Forelimb muscle (tissue), 1 donor: ENCODE data around the gene IL1RN. TPM values are rescaled to one million over a fixed set of nuclear protein-coding genes. Genes with fewer than 3 reads are reported as not detected.

Source experiments
- DNase-seq: peaks from one replicate; pipeline ENCODE4 v3.0.0-alpha.2; 2013; ENCODE audit warnings: low read depth
- polyA plus RNA-seq: library from polyadenylated mRNA; unstranded; fragments of 120-200 nt; gene quantifications from one replicate; pipeline ENCODE4 v1.2.1, GENCODE V29; 2013; ENCODE audit not compliant: insufficient read length

Gene IL1RN
- polyA plus RNA-seq, 1 donor, result 0.49 TPM

DNA sequence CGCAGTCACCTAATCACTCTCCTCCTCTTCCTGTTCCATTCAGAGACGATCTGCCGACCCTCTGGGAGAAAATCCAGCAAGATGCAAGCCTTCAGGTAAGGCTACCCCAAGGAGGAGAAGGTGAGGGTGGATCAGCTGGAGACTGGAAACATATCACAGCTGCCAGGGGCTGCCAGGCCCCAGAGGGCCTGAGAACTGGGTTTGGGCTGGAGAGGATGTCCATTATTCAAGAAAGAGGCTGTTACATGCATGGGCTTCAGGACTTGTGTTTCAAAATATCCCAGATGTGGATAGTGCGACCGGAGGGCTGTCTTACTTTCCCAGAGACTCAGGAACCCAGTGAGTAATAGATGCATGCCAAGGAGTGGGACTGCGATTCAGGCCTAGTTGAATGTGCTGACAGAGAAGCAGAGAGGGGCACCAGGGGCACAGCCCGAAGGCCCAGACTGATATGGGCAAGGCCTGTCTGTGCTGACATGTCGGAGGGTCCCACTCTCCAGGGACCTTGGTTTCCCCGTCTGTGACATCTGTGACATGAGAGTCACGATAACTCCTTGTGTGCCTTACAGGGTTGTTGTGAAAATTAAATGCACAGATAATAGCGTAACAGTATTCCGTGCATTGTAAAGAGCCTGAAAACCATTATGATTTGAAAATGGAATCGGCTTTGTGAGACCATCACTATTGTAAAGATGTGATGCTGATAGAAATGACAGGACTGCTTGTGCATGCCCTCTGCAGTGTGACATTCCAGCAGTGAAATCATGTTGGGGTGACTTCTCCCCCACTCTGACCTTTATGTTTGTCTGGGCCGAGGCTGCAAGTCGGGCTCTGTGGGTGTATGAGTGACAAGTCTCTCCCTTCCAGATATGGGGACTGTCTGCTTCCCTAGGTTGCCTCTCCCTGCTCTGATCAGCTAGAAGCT lies 510 bp downstream of the IL1RN start:
- no peak for DNase-seq

- DNase-seq, result no peak
Measured at GRCh38 chr2:113129519-113130078, 2.2 kb downstream of the IL1RN start.

DNA sequence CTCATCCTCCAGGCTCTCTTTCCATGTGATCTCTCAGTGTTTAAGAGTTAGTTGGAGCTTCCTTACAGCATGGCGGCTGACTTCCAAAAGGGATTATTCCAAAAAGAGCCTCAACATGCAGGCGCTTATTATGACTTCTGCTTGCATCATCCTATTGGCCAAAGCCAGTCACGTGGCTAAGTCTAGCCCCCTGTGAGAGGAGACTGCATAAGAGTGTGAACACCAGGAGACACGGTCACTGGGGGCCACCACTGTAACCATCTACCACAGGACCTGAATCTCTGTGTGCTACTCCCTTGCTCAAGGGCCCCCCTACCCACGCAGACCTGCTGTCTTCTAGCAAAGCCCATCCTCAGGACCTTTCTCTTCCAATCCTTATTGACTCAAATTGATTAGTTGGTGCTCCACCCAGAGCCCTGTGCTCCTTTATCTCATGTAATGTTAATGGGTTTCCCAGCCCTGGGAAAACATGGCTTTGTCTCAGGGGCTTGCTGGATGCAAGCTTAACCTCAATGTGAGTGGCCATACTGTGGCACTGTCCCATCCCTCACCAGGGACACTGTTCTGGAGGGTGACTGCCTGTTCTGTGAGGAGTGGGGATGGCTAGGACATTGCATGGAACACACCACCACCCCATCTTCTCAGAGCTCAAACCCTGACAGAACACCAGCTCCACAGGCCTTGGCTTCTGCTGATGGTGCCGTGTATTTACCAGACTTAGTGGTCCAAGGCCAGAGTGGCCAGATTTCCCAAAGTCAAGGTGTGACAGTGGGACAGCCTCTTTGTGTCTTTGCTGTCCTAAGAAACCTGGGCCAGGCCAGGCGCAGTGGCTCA lies 4.2 kb downstream of the IL1RN start:
- DNase-seq, result no peak

DNA sequence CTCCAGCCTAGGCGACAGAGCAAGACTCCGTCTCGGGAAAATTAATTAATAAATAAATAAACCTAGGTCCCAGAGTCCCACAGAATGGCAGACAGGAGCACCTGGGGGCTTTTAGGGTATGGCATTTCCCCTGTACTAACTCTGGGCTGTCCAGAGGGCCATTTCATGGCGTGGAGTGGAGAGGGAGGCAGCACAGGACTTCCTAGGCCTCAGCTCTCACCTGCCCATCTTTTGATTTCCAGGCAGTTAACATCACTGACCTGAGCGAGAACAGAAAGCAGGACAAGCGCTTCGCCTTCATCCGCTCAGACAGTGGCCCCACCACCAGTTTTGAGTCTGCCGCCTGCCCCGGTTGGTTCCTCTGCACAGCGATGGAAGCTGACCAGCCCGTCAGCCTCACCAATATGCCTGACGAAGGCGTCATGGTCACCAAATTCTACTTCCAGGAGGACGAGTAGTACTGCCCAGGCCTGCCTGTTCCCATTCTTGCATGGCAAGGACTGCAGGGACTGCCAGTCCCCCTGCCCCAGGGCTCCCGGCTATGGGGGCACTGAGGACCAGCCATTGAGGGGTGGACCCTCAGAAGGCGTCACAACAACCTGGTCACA lies 5.1 kb downstream of the IL1RN start:
- no peak for DNase-seq

- DNase-seq, result no peak
Measured at GRCh38 chr2:113133704-113134598, 6.6 kb downstream of the IL1RN start.

DNA sequence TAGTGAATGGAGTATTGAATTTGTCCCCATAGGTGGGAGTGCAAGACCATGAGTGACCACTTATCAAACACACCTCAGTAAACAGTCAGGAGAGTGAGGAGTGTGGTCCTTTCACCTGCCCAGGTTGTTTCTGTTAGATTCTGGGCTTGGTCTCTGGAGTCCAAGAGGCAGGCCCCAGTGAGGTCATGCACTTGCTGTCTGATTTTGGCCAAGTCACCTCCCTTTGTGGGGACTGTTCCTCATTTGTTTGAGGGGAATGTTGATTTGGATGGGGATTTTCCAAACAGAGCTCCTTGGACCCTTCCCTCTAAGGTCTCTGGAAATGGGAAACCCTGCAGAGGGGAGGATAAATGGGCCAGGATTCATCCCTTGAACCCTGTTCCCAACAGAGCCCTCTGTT lies 7.3 kb downstream of the IL1RN start:
- no peak for DNase-seq

DNA sequence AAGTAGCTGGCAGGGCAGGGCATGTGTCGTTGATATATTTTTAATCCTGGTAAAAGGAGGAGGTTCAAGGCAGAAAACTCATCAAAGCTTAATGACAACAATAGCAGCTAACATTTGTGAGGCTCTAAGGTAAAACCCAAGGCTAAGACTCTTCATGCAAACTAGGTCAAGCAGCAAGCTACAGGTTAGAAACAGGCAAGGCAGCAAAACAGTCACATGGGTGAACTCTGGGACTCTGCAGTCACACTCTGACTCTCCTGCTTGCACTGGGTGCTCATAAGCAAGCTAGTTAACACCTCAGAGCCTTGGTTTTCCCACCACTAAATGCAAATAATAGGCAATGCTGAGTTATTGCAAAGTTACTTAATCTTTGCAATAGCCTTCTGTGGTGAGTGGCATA lies 7.9 kb downstream of the IL1RN start:
- DNase-seq, result no peak

DNA sequence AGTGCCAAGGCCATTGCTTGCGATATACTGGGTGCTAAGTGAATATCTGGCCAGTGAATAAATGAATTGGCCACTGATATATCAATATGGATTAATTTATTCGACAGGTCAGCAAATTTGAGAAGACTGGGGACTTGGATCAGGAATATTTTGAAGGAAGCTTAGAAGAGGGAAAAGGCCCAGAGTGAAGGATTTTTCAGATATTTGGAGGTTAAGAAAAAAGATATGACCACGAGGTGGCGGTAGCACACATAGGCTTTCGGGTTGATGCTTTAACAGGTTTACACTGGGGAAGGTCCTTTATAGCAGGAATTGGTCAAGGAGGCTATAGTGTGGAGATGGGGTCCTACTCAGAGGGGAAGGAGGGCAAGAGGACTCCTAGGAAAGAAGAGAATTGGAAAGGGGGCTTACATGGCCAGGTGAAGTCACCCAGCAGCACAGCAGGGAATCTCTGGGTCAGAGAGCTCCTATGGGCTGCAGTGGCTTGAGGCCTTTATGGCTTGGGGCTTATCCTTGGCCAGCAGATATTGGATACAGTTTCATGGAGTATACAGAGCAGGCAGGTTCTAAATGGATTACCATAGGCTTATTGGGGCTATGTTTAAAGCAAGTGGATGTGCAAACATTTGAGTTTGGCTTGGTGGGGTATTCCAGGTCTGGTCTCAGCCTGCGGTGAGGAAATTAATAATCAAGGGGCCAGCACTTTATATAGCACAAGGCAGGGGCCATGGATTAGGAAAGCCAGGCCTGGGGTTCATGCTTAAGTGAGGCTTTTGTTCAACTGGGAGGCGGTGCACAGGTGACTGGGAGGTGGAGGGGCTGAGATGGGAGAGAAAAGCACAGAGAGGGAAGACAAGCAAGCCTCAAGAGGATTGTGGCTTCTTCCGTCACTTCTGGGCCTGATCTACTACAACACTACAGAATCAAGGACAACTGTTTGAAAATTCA lies 9.7 kb downstream of the IL1RN start:
- no peak for DNase-seq

- DNase-seq, result no peak
Measured at GRCh38 chr2:113137827-113138226, 10.4 kb downstream of the IL1RN start.

- peak; percentile 48 for DNase-seq
Measured at GRCh38 chr2:113138428-113139322, 11.3 kb downstream of the IL1RN start.

DNA sequence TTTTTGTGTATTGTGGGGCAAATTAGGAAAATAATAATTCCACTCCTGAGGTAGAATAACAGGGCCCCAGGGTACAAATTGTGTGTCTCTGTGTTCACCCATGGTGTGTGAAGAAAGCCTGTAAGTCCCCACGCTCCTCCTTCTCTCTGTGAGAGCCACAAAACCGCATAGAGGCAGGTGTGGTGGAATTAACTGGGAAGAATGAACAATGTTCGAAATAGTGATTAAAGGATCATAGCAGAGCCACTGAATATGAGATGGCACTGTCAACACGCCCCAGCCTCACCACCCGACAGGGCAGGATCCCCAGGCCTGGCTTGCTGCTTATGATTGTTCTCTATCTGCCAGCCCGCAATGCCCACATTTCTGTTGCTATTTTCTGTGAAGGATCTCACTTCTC lies 14.1 kb downstream of the IL1RN start:
- DNase-seq, result no peak

GRCh38 chr2:113142290-113142689 lies 14.9 kb downstream of the IL1RN start:
- DNase-seq, result no peak

DNA sequence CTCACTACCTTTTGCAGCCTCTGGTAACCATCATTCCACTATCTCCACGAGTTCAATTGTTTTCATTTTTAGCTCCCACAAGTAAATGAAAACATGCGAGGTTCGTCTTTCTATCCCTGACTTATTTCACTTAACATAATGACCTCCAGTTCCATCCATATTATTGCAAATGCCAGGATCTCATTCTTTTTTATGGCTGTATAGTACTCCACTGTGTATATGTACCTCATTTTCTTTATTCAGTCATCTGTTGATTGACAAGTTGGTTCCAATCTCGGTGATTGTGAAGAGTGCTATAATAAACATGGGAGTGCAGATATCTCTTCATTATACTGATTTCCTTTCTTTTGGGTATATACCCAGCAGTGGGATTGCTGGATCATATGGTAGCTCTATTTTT lies 16.9 kb downstream of the IL1RN start:
- no peak for DNase-seq

- no peak for DNase-seq
Measured at GRCh38 chr2:113148606-113149552, 21.5 kb downstream of the IL1RN start.

GRCh38 chr2:113149553-113150257 lies 22.3 kb downstream of the IL1RN start:
- DNase-seq, result no peak

- no peak for DNase-seq
Measured at GRCh38 chr2:113150258-113150601, 22.8 kb downstream of the IL1RN start.

GRCh38 chr2:113155331-113155730 lies 27.9 kb downstream of the IL1RN start:
- DNase-seq, result no peak
